ENCODE data around the gene STEAP4.

The STEAP4 gene

DNA sequence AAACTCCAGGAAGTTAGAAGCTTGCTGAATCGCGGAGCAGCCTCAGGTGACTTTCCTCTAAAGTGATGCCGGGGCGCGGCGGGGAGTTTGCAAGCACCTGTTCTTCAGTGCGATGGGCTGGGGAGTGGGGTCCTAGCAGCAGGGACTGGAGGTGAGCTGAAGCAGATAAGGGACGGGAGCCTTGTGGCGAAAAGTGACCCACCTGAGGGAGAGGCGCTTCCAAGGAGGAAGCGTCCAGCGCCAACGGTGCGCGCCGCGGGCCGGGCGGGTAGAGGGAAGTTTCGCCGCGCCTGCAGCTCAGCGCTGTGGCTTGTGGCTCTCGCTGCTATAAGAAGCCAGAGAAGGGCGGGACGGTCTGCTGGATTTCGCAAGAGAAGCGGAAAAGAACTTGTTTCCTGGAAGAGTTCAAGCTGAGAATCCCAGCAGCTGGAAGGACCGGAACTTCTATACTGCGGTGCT, at the start of gene STEAP4:
Gene STEAP4 (minus strand): TSS at position 305 of the 459 bp plus-strand sequence. CDS start 22,625 bp downstream, outside the sequence.
- no peak for DNase-seq

DNA sequence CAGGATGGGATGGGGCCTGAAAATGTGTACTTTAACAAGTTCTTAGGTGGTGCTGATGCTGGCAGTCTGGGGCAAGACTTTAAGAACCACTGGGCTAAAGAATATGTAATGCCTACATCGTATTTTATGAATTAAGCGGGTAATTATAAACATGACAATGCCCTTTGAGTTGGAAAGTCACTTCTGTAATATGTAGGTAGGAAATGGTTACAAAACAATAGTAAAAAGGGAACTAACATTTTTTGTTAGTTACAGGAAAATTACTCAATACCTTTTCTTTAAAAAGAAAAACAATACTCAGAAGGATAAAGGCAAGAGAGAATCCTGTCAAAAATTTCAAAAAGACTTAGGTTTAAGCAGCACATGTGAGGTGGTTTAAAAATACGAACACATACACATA, 48.3 kb upstream of the STEAP4 start:
- no peak for DNase-seq

DNA sequence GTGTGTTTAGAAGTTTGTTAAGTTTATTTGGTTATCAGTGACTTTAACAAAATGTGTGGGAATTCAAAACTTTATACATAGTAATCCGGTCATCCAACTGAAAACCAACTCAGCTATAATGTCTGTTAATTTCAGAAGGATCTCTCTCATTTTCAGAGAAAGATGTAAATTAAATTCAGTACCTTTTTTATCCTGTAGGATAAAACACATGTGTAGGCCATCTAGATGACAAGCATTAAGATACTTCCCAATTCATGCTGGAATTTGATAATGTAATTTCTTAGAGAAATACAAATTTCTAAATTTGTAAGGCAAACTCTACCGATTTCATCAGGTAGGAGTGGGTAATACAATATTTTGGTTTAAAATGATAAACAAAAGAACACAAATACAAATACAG, 43.4 kb upstream of the STEAP4 start:
- no peak for DNase-seq

DNA sequence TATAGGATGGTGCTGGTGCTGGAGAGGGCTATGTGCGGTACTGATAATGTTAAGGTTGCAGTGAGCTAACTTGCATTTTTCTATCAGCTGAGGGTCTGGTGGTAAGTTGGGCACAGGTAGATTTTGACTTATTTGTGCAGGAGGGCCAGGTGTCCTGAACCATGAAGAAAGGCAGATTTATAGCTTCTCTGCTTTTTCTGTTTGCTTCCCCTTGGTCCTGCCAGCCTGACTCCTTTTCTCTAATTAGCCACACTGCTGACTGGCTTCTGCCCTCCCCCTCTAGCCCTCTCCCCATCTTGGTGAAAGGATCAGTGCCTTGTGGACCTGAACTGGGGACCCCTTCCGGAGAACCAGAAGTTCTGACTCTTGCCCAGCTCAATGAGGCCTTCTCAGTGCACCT, 40.8 kb upstream of the STEAP4 start:
- no peak for DNase-seq

DNA sequence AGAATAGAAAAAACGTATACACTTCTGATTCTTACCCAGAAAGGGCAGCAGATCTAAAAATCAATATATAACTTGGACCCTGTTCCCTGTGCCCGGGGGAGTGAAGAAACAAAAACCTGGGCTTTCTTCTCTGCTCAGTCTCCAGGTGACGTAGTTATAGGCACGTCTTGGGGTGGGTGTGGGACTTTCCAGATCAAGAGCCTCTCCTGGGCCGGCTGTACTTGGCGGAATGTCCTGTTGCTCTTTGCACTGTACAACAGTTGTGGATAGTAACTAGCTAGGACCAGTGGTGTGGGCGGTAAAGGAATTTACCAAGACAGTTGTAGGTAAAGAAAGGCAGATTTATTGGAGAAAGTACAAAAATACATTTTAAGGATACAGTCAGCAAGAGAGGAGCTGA, 40.4 kb upstream of the STEAP4 start:
- no peak for DNase-seq

DNA sequence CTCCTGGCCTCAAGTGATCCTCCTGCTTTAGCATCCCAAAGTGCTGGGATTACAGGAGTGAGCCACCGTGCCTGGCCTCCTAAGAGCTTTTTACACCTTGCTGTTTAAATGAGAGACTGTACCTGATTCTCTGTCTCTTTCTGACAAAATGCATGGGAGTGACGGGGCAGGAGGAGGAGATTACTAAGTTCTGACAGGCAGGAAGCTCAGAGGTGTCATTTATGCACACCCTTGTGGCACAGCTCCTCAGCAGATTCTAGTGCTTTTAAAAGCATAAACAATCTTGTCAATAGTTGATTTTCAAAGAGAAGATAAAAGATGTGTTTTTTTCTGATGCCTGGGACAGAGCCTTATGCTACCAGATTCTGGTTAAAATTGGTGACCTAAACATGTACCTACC, 39.7 kb upstream of the STEAP4 start:
- no peak for DNase-seq

DNA sequence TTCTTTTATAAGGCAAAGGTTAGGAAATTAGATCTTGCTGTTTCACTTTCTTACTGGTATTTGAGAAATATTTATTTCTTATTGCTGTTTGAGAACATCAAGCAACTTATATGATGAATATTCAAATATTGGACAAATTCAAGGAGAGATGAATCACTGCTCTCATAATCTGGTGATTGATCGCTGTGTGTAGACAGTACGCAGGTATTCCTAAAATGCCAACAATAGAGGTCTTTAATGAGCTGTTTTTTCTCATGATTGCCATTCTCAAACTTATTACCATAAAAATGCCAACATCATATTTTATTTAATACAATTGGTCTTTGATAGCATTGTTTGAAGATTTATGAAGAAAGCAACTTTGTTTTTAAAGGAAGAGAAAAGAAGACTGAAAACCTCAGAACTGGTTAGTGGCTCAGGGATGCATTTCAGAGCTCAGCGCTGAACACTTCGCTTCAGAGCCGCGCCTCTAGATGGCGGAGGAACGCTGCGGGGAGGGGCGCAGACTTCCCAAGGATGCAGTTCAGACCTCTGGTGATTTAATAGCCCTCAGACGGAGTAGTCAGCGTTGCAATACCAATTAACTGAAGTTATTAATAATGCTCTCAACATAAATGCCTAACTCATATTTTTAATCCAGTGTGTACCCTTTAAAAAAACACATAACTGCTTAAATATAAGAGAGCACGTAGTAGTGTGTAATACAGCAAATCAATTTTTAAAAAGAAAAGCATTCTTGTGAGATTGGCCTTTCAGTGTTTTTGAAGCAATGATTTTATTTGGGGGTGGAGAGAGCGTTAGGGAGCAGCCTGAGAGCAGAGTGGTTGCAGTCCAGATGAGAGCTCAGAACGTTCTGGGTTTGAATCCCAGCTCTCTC, 38.5 kb upstream of the STEAP4 start:
- peak in 1 of 2 experiments; percentile 18 for DNase-seq

DNA sequence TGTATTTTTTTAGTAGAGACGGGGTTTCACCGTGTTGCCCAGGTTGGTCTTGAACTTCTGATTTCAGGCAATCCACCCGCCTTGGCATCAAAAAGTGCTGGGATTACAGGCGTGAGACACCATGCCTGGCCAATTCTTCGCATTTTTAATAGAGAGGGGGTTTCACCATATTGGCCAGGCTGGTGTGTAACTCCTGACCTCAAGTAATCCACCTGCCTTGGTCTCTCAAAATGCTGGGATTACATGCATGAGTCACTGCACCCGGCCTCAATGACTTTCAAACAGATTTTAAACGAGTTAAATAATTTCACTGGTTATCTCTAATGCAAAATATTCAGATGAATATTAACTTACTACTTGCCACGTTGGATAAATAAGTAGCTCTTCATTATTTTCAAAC, 37.6 kb upstream of the STEAP4 start:
- no peak for DNase-seq

DNA sequence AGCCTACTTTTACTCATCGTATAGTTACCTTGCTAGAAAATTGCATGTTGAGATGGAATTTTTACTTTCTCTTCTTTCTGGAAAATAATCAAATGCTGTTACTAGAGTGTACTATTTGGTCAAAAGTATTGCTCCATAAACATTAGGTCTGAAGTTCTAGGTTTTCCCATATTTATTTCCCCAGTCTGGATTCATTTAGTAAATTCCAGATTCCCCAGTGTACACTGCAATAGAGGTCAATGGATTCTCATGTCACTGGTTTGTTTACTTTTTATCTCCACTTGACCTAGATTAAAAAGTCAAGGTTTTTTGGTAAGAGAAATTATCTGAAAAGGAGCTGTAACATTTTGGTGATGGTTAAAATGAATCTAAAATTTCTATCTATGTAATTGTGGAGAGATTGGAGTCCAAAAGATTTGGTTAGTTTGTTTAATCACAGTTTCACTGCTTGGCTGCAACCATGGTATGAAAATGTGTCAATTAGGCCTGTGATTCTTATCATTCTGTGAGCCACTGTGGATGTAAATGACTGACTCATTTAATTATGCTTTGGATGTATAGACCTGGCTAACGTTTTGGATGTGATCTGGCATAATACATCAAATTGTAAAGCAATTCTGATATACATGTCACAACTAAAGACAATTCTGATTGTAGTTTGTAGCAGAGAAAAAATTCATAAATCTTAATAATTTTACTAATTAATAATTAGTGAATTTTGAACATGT, 32.7 kb upstream of the STEAP4 start:
- DNase-seq: no peak

DNA sequence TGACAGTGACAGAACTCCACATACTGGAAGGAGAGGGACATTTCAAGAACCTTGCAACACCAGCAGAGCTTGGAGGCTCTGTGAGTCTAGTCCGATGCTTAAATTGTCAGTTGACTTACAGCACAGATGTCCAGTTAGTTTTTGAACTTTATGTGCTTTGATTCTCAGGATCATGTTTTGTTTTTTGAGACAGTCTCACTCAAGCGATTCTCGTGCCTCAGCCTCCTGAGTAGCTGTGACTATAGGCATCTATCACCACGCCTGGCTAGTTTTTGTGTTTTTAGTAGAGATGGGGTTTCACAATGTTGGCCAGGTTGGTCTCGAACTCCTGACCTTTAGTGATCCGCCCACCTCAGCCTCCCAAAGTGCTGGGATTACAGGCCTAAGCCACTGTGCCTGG, 31.8 kb upstream of the STEAP4 start:
- no peak for DNase-seq

DNA sequence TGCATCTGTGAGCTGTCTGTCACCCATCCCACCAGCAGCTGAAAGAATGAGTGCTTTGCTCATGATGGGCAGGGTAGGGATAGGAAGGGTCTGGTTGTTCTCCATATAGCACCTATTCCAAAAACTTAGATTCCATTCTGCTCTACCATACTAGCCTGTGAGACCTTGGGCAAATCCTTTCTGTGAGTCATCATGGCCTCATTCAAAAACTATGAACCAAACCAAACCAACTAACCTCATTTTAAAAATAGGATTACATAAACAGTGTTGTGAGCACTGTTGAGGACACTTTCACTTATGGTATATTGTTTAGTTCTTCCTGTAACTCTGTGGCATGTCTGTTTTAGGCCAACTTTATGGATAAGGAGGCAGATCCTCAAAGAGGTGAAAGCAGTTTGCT, 30.9 kb upstream of the STEAP4 start:
- DNase-seq: no peak

DNA sequence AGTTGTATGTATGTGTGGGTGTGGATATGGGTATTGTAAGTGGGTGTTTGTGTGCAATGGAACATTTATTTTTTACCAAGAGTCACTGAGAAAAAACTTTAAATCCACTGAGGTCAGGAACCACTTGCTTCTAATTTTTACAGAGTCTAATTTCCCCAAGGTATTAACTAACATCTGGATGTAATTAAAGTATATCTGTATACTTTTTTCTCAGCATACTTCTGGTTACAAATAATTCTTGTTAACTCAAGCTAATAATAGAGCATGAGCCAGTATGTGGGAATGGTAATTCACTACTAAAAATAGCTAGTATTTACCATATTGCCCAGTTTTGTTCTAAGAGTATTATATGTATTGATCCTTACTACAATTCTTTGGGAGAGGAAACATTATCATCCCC, 24.6 kb upstream of the STEAP4 start:
- no peak for DNase-seq

DNA sequence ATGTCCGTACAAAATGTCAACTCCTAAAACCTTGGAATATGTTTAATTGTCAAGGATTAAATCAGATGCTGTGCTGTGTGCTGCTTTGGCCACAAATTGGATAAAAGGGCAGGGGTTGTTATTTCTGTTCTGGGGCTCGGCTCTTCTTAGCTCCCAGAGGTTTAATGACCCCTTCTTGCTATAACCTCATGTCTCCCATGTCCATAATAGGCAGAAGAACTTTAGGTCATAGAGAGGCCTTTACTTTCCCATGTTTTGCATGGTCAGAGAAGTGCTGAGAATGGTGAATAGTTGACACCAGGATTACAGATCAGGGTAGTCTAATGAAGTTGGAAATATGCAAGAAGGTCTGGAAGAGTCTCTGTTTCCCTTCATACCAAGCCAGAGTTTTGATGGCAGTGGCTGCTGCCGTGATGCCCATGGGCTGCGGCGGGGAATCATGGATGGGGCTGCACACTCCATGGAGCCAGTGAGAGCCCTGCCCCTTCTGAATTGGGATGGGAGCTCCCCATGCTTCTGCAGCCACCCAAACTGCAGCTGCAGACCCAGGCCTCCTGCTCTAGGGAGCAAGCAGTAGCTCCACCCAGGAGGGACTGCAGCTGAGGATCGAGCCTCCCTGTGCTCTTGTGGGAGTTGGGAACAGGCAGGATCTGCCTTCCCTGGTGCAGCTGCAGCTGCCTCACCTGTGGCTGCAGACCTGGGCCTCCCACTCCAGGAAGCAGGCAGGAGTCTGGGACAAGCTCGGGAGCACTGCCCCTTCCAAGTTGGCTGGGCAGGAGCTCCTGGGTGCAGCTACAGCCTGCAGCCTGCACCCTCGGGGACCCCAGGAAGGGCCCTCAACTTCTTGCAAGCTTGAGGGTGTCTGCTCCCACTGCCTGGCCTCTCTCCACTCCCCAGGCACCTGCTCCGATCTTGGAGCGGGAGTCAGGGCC, 23.1 kb upstream of the STEAP4 start:
- DNase-seq: no peak

DNA sequence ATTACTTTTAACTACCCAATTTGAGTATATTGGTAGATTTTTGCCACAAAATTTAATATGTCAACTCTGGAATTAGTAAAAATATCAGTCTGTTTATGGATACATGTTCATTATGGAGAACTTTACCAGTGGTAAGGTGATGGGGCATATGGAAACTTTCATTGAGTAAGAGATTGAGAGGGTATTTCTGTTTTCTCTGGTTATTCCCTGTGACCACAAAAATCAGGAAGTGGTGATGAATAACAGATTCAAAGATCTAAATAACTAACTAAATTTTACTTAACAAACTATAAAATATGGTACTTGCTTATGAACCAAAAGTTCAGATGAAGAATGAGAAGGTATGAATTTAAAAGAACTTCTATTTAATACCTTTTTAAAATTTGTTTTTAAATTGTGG, 22.1 kb upstream of the STEAP4 start:
- DNase-seq: no peak

DNA sequence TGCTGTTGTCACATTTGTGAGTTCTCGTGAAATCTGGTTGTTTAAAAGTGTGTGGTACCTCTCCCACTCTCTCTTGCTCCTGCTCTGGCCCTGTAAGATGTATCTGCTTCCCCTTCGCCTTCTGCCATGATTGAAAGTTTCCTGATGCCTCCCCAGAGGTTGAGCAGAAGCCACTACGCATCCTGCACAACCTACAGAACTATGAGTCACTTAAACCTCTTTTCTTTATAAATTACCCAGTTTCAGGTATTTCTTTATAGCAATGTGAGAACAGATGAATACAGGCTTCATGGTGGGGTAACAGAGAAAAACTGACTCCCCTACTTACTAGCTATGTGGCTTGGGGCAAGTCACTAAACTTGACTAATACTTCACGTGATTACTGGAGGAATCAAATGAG, 18.0 kb upstream of the STEAP4 start:
- DNase-seq: no peak

DNA sequence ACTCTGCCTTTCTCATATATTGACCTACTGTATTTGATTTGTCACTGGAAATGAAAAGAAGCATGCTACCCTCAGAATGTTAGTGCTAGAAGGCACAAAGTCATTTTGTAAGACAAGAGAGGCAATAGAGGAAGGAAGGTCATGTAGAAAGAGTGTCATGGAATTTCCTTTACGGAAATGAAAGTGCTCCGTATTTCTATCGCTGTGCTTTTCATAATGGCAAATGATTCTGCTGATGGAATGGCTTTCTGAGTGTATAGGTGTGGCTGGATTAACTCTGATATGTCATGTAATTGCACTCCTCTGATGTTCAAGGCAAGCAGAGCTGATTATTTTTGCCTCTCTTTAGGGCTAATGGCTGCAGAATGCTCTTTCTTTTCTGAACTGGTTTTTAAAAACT, 15.5 kb upstream of the STEAP4 start:
- no peak for DNase-seq

DNA sequence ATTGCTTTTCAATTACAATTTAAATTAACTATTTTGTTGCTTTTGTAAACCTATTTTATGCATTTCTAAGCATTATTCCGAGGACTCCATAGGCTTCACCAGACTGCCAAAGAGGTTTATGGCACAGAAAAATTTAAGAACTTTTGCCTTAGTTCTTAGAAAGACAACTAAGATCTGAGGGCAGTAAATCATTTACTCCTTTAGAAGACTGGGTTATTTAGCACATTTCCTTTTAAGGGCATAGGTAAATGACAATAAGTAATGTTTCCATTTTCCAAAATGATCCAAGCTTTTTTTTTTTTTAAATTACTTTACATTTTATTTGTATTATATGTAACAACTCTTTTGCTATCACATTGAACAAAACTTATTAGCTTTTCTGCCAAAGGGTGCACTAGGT, 15.0 kb upstream of the STEAP4 start:
- DNase-seq: no peak

DNA sequence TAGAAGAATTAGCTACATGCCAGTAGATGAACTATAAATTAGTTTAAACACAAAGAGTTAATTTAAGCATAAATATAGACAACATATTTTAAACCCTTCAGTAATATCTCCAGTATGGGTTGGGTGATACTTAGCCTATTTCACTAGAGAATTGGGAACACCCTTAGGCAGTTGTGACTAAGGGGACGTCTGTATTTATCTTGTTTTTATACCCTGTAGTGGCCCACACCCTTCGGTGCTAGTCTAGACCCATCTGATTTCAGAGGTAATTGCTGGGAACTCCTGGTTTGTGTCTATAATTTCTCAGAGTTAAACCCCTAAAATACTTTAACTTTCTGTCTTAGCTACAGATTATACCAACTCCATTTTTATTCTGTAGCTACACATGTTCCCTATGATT, 11.5 kb upstream of the STEAP4 start:
- DNase-seq: no peak

DNA sequence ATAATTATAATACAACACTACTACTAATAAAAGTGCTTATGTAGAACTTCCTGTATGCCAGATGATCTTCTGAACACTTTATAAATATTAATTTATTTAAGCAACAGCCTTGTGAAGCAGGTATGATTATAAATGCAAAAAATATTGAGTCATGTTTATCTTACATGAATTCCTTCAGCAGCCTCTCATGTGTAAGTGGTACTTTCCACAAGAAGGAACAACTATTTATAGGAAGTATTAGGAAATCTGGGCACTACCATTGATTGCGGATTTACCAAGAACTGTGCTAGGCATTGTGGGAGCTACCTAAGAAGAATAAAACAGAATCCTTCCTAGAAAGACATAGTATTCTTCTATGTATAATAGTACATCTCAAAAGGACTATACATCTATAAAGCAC, 10.7 kb upstream of the STEAP4 start:
- DNase-seq: no peak

DNA sequence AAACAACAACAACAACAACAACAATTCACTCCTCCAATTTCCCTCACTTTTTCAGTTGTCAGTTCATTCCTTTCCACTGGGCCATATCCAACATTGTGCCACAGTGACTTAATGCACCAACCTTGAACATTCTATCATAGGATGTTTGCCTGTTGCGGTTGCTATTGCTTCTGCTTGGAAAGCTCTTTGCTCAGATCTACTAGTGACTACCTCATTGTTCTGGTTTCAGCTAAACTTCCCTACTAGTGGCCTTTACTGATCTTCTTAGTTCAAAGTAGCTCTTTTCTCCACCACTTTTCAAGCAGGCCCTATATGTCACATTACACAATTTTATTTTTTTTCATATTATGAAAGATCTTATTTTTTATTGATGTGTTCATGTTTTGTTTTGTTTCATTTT, 9.8 kb upstream of the STEAP4 start:
- no peak for DNase-seq

DNA sequence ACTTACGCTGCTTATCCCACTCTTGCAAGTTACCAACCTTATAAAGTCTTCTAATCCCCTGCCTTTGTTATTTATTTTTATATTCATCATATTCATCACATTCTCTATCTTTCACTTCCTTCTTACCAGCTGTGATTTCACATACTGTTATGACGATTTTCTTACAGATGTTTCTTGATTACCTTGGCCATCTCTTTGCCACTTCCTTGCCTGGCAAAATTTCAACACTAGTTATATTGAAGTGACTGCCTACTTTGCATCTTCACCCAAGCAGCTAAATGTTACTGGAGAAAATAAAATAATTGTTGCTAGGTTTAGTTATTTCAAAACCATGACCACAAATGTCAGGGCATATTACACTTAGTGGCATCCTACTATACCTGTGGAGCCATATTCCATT, 8.8 kb upstream of the STEAP4 start:
- DNase-seq: no peak

DNA sequence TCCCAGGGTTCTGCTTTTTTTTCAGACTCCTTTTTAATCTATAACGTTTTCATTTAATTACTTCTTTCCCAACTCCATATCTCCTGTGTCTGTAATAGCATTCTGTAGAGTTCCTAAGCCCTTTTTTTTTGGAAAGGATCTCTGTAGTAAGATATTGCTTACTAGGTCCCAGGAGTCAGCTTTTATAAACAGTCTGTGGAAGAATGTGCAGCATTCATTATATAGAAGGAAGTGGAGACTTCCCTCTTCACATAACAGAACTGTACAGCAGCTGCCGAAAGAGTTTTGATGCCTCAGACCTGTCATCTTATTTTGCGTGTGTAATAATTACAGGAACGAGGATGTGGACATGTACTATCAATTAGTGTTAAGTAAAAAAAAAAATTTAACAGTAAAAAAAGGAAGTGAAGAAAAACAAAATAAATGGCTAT, 7.4 kb upstream of the STEAP4 start:
- DNase-seq: no peak

DNA sequence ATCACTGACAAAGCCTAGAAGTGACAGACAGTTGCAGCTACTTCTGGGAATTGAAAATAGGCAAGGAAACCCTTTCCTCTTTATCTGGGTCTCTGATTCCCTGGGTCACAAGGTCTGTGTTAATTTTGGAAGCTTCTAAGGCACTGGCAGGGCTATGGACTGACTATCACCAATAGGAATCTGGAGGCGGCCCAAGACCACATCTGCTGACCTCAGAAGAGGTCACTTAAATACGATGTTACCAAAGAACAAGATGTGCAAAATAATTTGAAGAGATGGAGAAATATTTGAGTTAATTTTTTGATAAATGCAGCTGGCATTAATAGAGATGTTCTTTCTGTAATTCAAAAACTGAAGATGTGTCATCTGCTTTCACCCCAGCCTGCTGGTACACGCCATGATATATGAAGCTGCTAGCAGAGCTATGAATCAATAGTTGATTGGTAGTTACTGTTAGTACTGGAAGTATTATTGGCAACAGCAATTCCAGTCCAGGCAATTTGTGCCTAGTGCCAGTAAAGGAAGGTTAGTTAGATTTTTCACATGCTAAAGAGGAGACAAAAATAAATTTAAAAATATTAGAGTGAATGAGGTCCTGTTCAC, 5.5 kb upstream of the STEAP4 start:
- no peak for DNase-seq
